ENCODE results near the gene PCBP2.

GRCh38 chr12:53500776-53501614 lies 49.1 kb downstream of the PCBP2 start, which contains the start of gene TARBP2:
- TF ChIP-seq TAF1 (IDR thresholded peaks at IDR 0.05; ENCODE audit: borderline replicate concordance, insufficient read depth, low read length) (peak; percentile 68; the same call in 1 of the 2 replicates), POLR2AphosphoS5 (IDR thresholded peaks at IDR 0.05; ENCODE audit: low read depth, low read length) (peak; percentile 90), FOXP2 (optimal IDR thresholded peaks at IDR 0.05; ENCODE audit: borderline replicate concordance, extremely low read depth, extremely low read length, insufficient read depth) (no peak), REST (IDR thresholded peaks at IDR 0.05; ENCODE audit: insufficient read depth in 1 of 2, low read depth in 2 of 2, low read length in 2 of 2) (0 out of 4 replicates have a peak, but pooled peaks of 1 of the 2 experiments have one; percentile 18)
